Stimulated activated CD4-positive, alpha-beta T cell treated with anti-CD3 and anti-CD28 coated beads, Interleukin-15, amount 100 ng/mL, for 48 hours (primary cell): ENCODE results near the gene ENOX2.
"Not testable (repeated sequence)": the region's sequence is repeated elsewhere in the genome, so short reads cannot be mapped to it uniquely, and the experiment has no call there.

Experiments used
- DNase-seq, 2 donors: peaks; one replicate each; pipeline ENCODE4 v3.0.0-alpha.2; 2020; ENCODE audit warnings: low read depth in 2 of 2

Gene ENOX2, protein sequence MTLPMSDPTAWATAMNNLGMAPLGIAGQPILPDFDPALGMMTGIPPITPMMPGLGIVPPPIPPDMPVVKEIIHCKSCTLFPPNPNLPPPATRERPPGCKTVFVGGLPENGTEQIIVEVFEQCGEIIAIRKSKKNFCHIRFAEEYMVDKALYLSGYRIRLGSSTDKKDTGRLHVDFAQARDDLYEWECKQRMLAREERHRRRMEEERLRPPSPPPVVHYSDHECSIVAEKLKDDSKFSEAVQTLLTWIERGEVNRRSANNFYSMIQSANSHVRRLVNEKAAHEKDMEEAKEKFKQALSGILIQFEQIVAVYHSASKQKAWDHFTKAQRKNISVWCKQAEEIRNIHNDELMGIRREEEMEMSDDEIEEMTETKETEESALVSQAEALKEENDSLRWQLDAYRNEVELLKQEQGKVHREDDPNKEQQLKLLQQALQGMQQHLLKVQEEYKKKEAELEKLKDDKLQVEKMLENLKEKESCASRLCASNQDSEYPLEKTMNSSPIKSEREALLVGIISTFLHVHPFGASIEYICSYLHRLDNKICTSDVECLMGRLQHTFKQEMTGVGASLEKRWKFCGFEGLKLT

DNA sequence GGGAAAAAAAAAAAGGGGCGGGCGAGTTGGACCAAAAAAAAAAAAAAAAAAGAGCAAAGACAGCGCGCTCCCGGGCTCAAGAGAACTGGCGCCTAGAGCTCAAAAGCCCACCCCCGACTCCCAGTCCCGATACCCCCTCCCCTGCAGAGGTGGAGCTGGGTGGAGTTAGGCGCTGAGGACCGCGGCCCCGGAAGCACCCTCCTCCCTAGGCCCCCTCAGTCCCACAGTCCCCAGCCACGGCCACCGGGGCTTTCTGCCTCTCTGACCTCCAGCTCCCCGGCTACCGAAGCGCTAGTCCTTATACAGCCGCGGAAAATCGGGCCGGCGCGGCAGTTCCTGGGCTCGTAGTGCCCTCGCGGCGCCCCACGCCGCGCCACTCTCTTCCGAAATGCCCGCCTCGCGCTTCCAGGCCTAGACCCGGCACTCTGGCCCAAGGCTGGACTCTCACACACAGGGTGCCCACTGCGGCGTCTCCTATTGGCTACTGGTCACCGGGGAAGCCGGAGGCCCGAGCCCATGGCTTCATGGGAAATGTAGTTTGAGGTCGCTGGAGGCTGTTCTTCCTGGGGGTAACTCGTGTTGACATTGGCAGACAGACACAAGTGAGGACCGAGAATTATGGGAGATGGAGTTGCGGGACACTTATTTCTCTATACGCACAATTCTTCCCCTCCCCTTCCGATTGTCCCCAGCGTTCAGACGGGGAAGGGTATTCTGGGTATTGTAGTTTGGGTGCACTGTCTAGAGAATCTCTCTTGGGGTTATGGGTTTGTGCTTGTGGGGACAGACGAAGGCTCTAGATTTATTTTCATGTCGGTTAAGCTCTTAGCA lies at the start of gene ENOX2:
TSS of gene ENOX2 (minus strand) at position 427 of the 831 bp plus-strand sequence. CDS start 199,993 bp downstream, outside the sequence.
- DNase-seq, result peak; percentile 62 to 71

DNA sequence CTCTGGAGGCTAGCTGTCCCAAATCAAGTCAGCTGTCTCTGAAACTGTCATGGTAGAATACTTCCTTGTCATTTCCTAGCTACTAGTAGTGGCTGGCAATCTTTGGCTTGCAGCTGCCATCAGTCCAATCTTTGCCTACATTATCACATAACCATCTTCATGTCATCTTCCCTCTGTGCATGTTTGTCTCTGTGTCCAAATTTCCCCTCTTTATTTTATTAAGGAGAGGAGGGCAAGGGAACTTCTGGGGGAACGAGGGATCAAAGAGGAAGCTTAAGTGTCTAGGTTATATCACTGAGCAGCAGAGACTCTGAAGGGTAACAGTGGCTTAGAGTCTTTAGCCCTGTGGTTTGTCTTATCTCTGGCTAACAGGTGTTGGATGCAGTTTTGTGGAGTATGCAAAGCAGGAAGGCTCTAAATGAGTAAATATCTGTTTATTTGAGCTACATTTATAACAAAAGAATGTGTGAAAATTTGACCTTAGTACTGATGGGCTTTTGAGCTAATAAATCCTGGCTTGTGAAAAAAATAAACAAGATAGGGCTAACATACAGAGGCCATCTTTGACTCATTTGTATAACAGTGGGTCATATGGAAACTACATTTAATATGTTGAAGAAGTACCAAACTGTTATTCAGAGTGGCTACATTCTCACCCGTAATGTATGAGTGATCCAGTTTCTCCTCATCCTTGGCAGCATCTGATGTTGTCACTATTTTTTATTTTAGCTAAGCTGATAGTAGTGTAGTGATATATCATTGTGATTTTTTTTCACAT lies 49.4 kb upstream of the ENOX2 start:
- DNase-seq, result no peak

DNA sequence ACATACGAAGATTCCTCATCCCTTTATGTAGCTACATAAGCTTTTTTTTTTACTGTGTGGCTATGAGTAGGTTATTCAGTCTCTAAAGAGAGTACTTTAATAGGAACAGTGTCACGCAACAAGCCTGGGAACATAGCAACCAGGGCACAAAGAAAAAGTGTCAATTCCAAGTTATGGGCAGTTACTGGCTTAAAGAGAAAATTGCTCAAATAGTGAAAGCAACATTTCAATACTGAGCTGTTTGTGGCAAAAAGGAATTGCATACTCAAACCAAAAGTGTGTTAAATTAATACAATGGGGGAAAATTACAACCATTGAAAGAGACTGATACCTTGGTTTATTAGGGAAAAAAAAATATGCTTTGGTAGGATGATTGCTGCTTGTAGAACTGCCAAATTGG lies 41.2 kb upstream of the ENOX2 start:
- no peak for DNase-seq

DNA sequence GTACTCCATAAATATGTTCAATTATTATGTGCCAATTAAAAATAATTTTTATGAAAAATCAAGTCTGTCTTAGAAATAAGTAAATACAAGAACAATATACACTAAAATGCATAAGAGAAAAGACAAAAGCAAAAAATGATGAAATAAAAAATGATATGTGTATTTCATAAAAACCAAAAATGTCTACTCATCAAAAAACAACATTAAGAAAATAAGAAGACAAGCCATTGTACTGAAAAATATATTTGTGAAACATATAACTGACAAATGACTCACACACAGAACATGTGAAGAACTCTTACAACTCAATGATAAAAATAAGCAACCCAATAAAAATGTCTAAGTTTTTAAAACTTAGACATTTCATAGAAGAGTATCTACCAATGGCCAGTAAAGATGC lies 34.1 kb upstream of the ENOX2 start:
- DNase-seq, result no peak

DNA sequence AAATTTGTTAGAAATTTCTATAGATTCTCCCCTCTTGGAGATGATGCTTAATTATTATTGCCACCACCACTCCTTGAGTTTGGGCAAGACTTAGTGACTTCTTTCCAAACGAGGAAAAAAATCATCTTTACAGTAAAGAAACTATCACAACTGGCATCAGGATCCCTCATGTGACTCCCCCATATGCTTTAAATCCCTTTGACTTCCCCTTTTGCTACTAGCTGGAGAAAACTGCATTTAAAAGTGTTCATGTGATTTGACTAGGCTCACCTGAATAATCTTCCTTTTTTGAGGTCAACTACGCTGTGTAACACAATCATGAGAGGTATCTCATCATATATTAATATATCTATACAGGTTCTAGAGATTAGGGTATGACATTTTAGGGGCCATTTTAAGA lies 30.3 kb upstream of the ENOX2 start:
- no peak for DNase-seq

DNA sequence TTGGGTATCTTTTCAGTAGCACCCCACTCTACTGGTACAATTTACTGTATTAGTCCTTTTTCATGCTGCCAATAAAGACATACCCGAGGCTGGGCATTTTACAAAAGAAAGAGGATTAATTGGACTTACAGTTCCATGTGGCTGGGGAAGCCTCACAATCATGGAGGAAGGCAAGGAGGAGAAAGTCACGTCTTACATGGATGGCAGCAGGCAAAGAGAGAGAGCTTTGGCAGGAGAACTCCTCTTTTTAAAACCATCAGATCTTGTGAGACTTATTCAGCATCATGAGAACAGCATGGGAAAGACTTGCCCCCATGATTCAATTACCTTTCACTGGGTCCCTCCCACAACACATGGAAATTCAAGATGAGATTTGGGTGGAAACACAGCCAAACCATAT lies 17.4 kb upstream of the ENOX2 start:
- DNase-seq, result not testable (repeated sequence)

DNA sequence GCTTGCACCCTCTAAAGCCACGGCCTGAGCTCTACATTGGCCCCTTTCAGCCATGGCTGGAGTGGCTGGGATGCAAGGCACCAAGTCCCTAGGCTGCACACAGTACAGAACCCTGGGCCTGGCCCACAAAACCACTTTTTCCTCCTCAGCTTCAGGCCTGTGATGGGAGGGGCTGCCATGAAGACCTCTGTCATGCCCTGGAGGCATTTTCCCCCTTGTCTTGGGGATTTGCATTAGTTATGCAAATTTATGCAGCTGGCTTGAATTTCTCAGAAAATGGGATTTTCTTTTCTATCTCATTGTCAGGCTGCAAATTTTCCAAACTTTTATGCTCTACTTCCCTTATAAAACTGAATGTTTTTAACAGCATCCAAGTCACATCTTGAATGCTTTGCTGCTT lies 16.7 kb upstream of the ENOX2 start:
- DNase-seq, result not testable (repeated sequence)

DNA sequence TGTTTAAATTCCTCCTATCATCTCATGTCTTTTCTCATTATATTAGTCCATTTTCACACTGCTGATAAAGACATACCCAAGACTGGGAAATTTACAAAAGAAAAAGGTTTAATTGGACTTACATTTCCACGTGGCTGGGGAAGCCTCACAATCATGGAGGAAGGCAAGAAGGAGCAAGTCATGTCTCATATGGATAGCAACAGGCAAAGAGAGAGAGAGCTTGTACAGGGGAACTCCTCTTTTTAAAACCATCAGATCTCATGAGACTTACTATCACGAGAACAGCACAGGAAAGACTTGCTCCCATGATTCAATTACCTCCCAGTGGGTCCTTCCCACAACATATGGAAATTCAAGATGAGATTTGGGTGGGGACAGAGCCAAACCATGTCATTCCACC lies 15.5 kb upstream of the ENOX2 start:
- DNase-seq, result not testable (repeated sequence)

DNA sequence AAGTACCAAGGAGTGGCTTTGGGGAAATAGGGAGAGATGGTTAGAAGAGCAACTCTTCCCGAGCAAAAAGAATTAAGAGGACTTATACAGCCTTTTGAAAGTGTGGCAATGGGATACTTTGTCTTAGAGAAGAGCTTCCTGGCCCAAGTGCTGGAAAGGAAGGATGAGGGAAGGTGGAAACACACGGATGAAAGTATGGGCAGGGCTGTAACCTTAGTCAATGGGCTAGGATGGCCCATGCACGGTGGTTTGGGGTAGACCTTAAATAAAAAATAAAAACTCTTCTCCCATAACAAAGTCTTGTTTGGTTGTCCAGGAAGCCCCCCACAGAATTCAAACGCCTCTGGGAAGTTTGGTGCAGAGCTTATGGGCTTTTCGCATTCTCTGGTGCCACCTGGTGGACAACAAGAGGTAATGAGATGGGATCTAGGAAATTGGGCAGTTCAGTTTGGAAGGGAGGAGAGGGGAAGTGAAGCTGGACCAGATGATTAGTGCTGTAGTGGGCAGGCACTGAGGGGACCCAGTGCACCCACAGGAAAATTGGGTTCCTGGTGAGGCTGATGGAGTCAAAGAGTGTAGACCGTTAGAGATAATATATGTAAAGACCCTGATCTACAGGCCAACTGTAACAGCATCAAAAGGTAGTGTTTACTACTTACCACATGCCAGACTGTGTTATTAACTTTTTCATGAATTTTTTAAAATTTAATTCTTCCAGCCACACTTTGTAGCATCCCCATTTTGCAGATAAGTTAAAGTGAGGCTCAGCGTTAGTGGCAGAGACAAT lies 13.8 kb upstream of the ENOX2 start:
- peak in 1 of 2 donors; percentile 10 for DNase-seq

DNA sequence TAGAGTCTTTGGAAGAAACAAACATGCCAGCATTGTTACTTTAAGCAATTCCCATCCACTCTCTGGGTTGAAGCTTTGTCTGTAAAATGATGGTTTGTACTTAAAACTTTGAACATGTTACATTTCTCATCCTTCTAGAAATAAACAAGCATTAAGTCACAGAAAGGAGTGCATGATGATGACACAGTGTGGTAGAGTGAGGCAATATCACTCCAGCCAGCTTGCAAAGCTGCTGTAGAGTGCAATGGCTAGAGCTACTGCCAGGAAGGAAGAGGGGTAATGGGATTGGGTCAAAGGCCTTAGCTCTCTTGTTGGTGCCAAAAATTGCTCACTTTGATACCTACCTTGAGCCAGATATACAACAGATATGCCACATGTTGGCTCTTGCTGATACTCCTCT lies 12.3 kb upstream of the ENOX2 start:
- DNase-seq, result no peak

DNA sequence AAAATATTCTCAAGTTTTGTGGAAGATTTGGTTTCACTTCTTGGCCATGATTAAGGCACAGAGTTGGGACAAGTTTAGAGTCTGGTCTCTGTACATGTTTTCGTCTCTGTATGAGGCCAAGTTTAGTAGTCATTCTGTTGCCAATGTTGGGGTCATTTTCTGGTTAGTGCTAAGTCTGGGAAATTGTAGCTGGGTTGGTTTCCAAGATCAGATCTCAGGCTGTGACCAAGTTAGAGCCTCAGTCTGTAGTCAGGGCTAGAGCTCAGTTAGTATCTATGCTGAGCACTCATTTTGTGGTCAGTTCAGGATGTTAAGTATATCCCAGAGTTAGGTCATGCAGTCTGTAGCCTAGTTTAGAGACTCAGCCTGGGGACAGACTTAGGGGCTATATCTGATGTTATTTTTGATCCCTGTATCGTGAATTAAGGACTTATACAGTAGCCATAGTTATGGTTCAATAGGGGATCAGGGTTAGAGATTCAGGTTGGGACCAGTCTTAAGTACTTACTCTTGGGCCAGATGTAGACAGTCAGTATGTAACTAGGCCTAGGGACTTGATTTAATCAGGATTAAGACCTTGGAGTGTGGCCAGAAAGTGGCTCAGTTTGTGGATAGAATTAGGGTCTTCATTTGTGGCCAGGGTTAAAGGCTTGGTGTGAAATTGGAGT lies 6.6 kb upstream of the ENOX2 start:
- DNase-seq, result no peak

DNA sequence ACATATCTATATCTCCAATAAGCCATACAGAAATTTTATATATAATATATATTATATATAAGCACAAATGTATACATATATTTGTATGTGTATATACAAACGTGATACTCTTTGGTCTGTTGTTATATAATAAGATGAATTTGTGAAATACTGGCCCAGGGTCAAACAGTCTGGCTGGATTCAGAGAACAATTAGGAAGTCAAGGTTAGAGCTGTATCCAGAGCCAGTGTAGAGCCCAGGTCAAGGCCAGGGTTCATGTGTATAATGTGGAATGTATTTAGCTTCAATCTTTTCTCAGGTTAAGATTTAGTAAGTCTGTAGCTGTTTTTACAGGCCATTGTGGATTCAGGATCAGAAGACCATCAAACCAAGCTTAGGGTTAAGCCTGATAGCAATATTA lies 3.8 kb upstream of the ENOX2 start:
- no peak for DNase-seq

DNA sequence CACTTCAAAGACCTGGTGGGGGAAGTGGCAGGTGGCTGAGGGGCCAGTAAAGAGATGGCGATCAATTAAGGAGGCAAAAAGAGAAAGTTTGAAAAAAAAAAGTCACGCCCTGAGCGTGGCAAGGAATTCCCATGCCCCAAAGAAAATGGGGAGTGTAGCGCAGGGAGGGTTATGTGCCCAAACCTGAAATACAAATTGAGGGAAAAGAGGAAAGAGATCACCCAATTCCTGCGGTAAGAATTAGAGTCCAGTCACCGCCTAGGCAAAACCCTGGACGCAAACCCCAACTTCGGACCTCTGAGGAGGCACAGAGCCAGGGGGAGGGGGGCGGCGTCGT lies 595 bp downstream of the ENOX2 start:
- no peak for DNase-seq

DNA sequence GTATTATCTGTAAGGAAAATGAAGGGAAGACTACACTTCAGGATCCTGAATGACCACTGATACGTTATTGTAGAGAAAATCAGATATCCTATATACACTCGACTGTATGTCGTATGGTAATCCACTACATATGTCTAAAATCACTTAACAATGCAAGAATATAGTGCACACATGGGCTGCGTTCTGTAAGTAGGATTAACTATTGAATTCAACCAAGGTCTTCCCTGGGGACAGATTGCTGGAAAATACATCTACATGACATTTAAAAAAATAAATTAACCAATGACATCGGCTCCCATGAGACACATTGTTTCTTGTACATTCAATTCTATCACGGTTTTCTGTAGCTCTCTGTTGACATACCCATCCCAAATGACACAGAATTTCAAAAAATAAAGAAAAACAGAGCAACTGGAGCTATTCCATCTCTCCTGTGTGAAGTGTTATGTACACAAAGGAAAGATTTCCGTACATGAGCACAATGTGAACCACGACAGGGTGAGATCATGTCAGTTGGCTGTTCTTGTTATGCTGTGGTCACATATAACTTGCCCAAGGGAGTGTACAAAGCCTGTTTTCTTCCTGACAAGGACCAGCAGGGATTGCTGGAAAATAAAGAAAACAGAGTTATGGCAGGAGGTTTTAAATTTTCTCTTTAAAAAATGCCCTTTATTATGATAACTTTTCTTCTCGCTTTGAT lies 6.1 kb downstream of the ENOX2 start:
- no peak for DNase-seq

DNA sequence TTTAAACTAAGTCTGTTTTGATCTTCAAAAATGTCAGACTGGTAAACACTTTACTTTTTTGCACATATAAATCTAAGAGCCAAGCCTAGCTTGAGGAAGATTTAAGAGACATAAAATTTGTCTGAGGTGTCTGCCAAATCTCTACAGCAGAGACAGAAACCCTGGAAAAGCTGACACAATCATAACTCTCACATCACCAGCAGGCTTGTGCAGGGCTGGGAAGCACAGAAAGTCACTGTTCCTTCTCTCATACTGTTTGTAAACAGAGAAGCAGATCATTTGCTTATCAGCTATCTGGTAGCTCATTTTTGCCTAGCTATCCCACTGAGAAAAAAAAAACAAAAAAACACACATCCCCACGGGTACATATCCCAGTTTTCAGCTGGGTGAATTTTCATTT lies 7.0 kb downstream of the ENOX2 start:
- DNase-seq, result no peak

DNA sequence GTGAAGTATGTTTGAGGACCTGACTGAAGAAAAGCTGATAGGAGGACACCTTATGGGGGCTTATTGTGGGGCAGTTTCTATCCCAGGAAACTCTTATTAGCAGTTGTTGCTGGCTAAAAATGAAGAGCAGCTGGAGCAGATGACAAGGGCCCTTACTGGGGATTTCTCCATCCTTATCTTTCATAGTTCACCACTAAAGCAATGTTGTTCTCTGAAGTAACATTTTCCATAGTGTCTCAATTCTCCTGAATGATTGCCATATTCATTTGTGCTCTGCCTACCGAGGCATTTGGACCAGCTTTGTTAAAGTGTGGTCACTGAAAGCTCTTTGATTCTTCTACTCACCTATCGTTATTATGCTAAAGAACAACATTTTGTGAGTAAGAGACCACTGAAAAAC lies 7.7 kb downstream of the ENOX2 start:
- no peak for DNase-seq

DNA sequence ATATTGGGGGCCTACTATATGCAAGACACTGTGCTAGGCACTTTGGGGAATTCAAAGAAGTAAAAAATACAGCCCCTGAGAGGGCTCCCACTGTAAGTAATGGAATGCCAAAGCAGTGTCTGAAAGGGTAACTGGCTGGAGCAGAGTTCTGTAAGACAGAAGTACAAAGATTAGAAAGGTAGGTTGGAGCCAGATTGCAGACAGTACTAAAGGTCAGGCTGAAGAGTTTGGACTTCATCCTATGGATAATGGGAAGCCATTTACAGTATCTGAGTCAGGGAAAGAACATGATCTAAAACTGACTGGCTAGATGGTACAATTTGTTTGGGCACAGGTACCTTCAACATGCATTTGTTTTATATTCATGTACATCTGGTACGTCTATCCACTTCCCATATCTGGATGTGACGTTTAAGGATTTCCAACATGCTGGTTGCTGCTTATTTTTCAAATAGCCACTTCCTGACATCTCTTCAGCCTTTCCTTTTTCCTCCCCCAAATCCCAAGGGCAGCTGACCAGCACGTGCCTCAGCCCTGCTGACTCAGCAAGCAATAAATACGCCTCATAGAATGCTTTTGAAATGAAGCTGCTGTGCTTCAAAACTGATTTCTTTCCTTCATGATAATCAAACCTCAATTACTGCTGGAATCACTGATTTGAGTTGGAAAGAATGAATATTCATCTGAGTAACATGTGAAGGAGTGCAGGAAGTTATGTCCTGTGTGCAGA lies 9.5 kb downstream of the ENOX2 start:
- DNase-seq, result no peak

DNA sequence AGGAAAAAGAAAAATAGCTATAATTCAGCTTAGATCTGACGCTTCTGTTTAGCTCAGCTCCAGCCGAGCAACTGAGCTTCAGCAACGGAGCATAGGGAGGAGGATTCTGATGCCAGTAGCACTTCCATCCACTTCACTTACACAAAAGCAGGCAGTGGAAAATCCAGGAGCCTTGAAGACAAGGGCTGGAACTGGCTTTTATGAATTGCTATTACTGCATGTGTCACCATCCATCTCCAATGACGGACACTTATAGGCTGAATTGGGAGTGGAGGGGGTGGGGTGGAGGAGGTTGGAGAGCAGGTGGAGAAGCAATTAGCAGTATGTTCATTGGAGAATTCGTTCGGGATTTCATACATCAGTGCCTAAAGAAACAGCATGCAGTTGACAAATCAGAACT lies 15.6 kb downstream of the ENOX2 start:
- no peak for DNase-seq

DNA sequence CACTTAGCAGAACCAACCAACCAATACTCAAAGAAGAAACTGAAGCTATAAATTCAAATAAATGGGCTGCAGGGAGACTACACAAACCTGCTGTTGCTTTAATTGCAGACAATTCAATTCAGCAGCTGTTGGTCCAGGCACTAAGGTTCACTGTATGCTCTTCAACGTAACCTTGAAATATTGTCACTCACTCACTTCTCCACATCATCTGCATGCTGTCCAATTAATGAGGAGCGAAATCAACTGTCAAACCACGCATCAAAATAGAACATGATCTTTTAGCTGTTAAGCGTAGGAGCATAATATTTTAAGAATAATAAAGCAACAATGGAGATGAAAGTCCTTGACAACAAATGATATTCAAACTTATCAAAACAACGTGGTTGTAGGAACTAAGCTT lies 17.0 kb downstream of the ENOX2 start:
- no peak for DNase-seq
